HFFc6 (cell line): ENCODE measurements around the gene SREBF1. TPM values are rescaled to one million over a fixed set of nuclear protein-coding genes. Genes with fewer than 3 reads are reported as not detected.

Experiments
- DNase-seq: peaks from one replicate; pipeline ENCODE4 v3.0.0-alpha.2; 2018
- H3K27ac Mint-ChIP-seq: 2 replicates; pipeline ENCODE4 v1.8.0; 2020; ENCODE audit warnings: mild to moderate bottlenecking, mixed read lengths
- H3K27me3 Mint-ChIP-seq: 2 replicates; pipeline ENCODE4 v1.8.0; 2021; ENCODE audit warnings: mild to moderate bottlenecking, moderate library complexity, mixed read lengths; ENCODE audit not compliant: insufficient read depth
- H3K36me3 Mint-ChIP-seq: 2 replicates; pipeline ENCODE4 v1.8.0; 2021; ENCODE audit warnings: low read depth, mixed read lengths
- H3K4me1 Mint-ChIP-seq: 2 replicates; pipeline ENCODE4 v1.8.0; 2020; ENCODE audit warnings: low read depth, mixed read lengths
- H3K4me3 Mint-ChIP-seq: 2 replicates; pipeline ENCODE4 v1.8.0; 2020; ENCODE audit warnings: mild to moderate bottlenecking, moderate library complexity, mixed read lengths
- H3K9me3 Mint-ChIP-seq: 2 replicates; pipeline ENCODE4 v1.8.0; 2020; ENCODE audit warnings: mild to moderate bottlenecking, mixed read lengths
- CTCF ChIP-seq: fragments of 200-600 bp; sonication (generic); IDR thresholded peaks from 2 replicates; pipeline ENCODE4 v1.5.0; 2021; ENCODE audit warnings: antibody characterized with exemption, mild to moderate bottlenecking
- total RNA-seq, 6 experiments: library from RNA; stranded (reverse); fragmentation: NEBNext Ultra II Directional; extraction: Animal tissue kit (Norgen Biotek cat#: 25700); gene quantifications; 2 replicates in 1 of 6; 3 replicates in 5 of 6; pipeline ENCODE4 v1.2.3, GENCODE V29; 2021

SREBF1 gene
- total RNA-seq, 6 experiments from 2014 or later = 34.9 to 51.7 (median 40.5) TPM

- Mint-ChIP-seq H3K4me3 (peak overlapping the region; percentile 70), H3K9me3 (no peaks in the 10 kb centered on the region), H3K4me1 (peaks cover 52% of the 10 kb centered on the region), H3K27ac (peak overlapping the region; percentile 97), H3K27me3 (peaks cover 11% of the 10 kb centered on the region), H3K36me3 (peaks cover 5% of the 10 kb centered on the region)
- DNase-seq = peak; percentile 90
- no peak for TF ChIP-seq CTCF
These were observed 3.3 kb upstream of the SREBF1 start for GRCh38 chr17:17839791-17840707.

- Mint-ChIP-seq H3K27me3 (peaks cover 14% of the 10 kb centered on the region), H3K9me3 (no peaks in the 10 kb centered on the region), H3K36me3 (peaks cover 5% of the 10 kb centered on the region), H3K4me3 (peak overlapping the region; percentile 90; the same call in 1 of the 2 replicates), H3K4me1 (peaks cover 67% of the 10 kb centered on the region), H3K27ac (peak overlapping the region; percentile 97)
- DNase-seq = peak; percentile 19
- no peak for TF ChIP-seq CTCF
These were observed 1.5 kb upstream of the SREBF1 start for GRCh38 chr17:17837966-17838962.

GRCh38 chr17:17837380-17837821 is 615 bp upstream of the SREBF1 start:
- peak; percentile 63 for DNase-seq
- peak; percentile 24; the same call in 1 of the 2 replicates for TF ChIP-seq CTCF
- peak overlapping the region; percentile 97 for H3K27ac Mint-ChIP-seq
- peaks cover 14% of the 10 kb centered on the region for H3K27me3 Mint-ChIP-seq
- H3K4me3 Mint-ChIP-seq = peak overlapping the region; percentile 90
- no peaks in the 10 kb centered on the region for H3K9me3 Mint-ChIP-seq
- H3K4me1 Mint-ChIP-seq = peaks cover 69% of the 10 kb centered on the region
- H3K36me3 Mint-ChIP-seq = peaks cover 5% of the 10 kb centered on the region

- peak overlapping the region; percentile 97 for H3K27ac Mint-ChIP-seq
- peak; percentile 91 for DNase-seq
- peaks cover 5% of the 10 kb centered on the region for H3K36me3 Mint-ChIP-seq
- TF ChIP-seq CTCF = no peak
- peaks cover 74% of the 10 kb centered on the region for H3K4me1 Mint-ChIP-seq
- H3K27me3 Mint-ChIP-seq = peaks cover 11% of the 10 kb centered on the region
- H3K9me3 Mint-ChIP-seq = no peaks in the 10 kb centered on the region
- H3K4me3 Mint-ChIP-seq = peak overlapping the region; percentile 90
These were observed 452 bp downstream of the SREBF1 start for GRCh38 chr17:17836250-17836817.
